ENCODE results near the gene BBS4.
"Not testable (repeated sequence)": the region's sequence is repeated elsewhere in the genome, so short reads cannot be mapped to it uniquely, and the experiment has no call there.

The BBS4 gene

GRCh38 chr15:72685925-72686794 is at the start of gene BBS4, which contains the start of gene HIGD2B:
TSS of gene BBS4 (plus strand) at chr15:72686207. CDS start at chr15:72686228, 21 bp downstream.
TSS of gene HIGD2B (minus strand) at chr15:72686182. CDS start at chr15:72676374, 9,808 bp downstream.
- no peak for DNase-seq

- DNase-seq: not testable (repeated sequence)
These were observed 49.3 kb upstream of the BBS4 start for GRCh38 chr15:72636519-72637282.

GRCh38 chr15:72639759-72640483 is 46.1 kb upstream of the BBS4 start:
- DNase-seq: not testable (repeated sequence)

GRCh38 chr15:72642271-72642670 is 43.7 kb upstream of the BBS4 start:
- DNase-seq: not testable (repeated sequence)

- not testable (repeated sequence) for DNase-seq
These were observed 37.3 kb upstream of the BBS4 start for GRCh38 chr15:72648631-72649253.

GRCh38 chr15:72654397-72654796 is 31.6 kb upstream of the BBS4 start, which contains the start of gene GOLGA6B:
TSS of gene GOLGA6B (plus strand) at chr15:72654697. CDS start at chr15:72654738, 41 bp downstream.
- DNase-seq: not testable (repeated sequence)

GRCh38 chr15:72656014-72656413 is 30.0 kb upstream of the BBS4 start:
- DNase-seq: not testable (repeated sequence)

- DNase-seq: not testable (repeated sequence)
These were observed 24.9 kb upstream of the BBS4 start for GRCh38 chr15:72661081-72661480.

- DNase-seq: not testable (repeated sequence)
These were observed 22.1 kb upstream of the BBS4 start for GRCh38 chr15:72663931-72664330.

GRCh38 chr15:72665706-72666105 is 20.3 kb upstream of the BBS4 start:
- DNase-seq: not testable (repeated sequence)

GRCh38 chr15:72669803-72670202 is 16.2 kb upstream of the BBS4 start:
- DNase-seq: not testable (repeated sequence)

- DNase-seq: not testable (repeated sequence)
These were observed 15.2 kb upstream of the BBS4 start for GRCh38 chr15:72670656-72671352.

GRCh38 chr15:72671525-72671924 is 14.5 kb upstream of the BBS4 start:
- DNase-seq: no peak

- DNase-seq: no peak
These were observed 9.2 kb upstream of the BBS4 start for GRCh38 chr15:72676838-72677237.

GRCh38 chr15:72680931-72681330 is 5.1 kb upstream of the BBS4 start:
- no peak for DNase-seq

GRCh38 chr15:72682772-72683171 is 3.2 kb upstream of the BBS4 start:
- DNase-seq: no peak

GRCh38 chr15:72685301-72685924 is 594 bp upstream of the BBS4 start:
- DNase-seq: no peak

GRCh38 chr15:72688697-72689096 is 2.7 kb downstream of the BBS4 start:
- no peak for DNase-seq

- DNase-seq: no peak
These were observed 4.9 kb downstream of the BBS4 start for GRCh38 chr15:72690938-72691337.

GRCh38 chr15:72698938-72699337 is 12.9 kb downstream of the BBS4 start:
- DNase-seq: no peak

GRCh38 chr15:72700076-72700475 is 14.1 kb downstream of the BBS4 start:
- DNase-seq: no peak
